D721Med (cell line): ENCODE measurements around the gene COL19A1.

Source experiments
- DNase-seq: peaks from one replicate; pipeline ENCODE4 v3.0.0; 2011; ENCODE audit warnings: low spot score; ENCODE audit not compliant: insufficient read length
- FAIRE-seq: peaks from 2 replicates; lab custom pipeline; 2011; peaks lifted over from hg19 to GRCh38; lab: Jason Lieb, UNC
- TF ChIP-seq, protein P1 (sequence below): IDR thresholded peaks from 2 replicates; pipeline ENCODE4 v1.5.1; 2012; ENCODE audit warnings: mild to moderate bottlenecking, control low read depth; ENCODE audit not compliant: insufficient read depth; ENCODE audit errors: missing control alignments

Gene COL19A1

DNA sequence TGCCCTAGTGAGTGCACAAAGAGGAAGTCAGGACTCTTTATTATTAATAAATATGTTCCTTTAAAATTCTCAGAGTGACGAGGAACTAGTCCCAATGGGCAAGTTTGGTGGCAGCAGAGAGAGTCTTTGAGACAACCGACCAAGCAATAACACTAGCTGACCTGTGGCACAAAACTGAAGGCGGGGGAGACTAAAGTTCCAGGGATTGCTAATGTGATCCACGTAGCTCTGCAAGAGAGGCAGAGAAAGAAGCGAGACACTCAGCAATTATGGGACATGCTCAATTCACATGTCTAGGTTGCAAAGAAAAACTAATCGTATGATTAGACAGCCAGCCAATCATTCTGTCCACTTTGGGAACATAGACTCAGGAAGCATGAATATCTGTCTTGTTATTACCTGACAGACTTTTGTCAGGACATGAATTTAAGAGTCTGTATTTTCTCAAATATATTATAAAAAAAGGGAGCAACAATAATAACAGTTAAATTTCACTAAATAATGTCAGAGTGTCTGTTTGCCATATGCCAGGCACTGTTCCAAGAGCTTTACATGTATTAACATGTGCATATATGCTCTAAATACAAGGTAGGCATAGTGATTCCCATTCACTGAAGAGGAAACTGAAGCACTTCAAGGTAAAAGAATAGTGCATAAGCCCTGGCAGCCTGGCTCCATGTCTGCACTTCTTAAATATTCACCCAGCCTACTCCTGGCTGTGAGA lies 355.5 kb downstream of the COL19A1 start:
- DNase-seq (no peak), FAIRE-seq (no peak)
- TF ChIP-seq, protein P1, sequence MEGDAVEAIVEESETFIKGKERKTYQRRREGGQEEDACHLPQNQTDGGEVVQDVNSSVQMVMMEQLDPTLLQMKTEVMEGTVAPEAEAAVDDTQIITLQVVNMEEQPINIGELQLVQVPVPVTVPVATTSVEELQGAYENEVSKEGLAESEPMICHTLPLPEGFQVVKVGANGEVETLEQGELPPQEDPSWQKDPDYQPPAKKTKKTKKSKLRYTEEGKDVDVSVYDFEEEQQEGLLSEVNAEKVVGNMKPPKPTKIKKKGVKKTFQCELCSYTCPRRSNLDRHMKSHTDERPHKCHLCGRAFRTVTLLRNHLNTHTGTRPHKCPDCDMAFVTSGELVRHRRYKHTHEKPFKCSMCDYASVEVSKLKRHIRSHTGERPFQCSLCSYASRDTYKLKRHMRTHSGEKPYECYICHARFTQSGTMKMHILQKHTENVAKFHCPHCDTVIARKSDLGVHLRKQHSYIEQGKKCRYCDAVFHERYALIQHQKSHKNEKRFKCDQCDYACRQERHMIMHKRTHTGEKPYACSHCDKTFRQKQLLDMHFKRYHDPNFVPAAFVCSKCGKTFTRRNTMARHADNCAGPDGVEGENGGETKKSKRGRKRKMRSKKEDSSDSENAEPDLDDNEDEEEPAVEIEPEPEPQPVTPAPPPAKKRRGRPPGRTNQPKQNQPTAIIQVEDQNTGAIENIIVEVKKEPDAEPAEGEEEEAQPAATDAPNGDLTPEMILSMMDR = no peak

DNA sequence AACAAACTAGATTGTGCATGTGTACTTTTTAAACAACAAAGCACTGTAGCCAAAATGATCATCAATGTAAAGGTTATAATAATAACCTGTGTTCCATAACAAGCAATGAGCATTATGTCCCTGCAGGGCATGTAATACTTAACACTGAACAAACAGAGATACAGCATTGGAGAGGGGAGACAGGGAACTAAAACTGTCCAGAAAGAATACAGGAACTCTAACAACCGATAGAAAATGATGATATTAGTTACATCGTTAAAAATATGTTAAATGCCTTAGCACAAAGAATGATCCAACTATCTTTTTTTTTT lies 356.0 kb downstream of the COL19A1 start:
- TF ChIP-seq, protein P1 = no peak
- DNase-seq (no peak), FAIRE-seq (no peak)

DNA sequence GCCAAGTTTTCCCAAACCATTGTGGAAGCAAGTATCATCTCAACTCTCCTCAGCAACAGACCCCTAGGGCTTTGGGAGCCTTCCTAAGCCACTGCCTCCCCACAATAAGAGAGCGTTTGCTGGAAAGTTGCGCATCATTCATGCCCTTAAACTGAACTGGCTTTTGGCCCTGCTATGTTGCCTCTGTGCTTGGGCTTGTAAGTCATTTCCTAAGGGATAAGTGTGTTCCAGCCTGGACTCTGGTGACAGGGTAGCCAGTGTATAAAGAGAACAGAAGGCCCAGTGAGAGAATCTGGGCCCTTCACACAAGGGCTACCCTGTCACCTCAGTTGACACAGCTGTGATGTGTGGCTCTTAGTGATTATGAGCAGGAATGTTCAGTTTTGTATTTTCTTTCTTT lies 358.7 kb downstream of the COL19A1 start:
- DNase-seq (no peak), FAIRE-seq (no peak)
- TF ChIP-seq, protein P1 = no peak

DNA sequence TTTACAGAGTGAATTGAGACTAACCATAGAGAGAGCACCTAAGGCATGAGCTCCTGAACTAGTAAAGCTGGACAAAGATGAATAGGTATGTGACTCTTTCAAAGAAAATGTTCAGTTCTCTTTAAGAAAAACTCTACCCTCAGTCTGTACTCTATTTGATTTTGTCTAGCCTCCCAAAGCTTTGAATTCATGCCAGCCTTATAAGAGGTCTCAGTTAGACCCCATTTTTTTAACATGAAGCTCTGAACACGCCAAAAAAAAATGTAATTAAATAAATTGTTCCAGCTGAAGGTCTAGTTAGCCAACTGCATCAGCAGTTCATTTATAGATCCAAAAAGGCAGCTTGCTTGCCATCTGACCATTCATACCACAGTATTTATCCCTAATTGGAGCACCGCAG lies 365.0 kb downstream of the COL19A1 start:
- TF ChIP-seq, protein P1 = no peak
- DNase-seq (no peak), FAIRE-seq (no peak)

DNA sequence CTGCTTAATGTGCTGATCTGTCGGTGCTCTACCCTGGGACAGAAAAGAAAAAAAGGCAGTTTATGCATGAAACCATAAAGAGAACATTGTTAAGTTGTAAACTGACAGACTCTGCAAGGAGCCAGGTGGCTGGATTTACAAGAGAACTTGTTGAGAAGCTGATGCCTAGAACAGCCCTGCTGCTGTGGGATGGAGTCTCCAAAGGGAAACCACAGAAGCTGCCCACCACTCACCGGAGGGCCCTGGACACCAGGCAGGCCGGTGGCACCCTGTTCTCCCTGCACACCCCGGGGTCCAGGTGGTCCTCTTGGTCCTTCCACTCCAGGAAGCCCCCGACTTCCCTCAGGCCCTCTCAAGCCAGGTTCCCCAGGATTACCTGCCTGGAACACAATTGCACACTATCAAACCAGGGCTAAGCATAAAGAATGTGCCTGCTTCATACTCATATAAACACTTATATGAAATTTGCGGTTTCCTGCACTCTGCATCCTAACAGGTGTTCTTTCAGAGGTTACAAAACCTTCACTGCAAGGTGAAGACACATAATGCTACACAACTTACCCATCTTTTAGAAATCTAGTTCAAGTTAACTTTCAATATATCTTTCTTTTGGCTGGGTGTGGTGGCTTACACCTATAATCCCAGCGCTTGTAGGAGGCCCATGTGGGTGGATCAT lies 368.3 kb downstream of the COL19A1 start:
- TF ChIP-seq, protein P1 = no peak
- DNase-seq (no peak), FAIRE-seq (no peak)

DNA sequence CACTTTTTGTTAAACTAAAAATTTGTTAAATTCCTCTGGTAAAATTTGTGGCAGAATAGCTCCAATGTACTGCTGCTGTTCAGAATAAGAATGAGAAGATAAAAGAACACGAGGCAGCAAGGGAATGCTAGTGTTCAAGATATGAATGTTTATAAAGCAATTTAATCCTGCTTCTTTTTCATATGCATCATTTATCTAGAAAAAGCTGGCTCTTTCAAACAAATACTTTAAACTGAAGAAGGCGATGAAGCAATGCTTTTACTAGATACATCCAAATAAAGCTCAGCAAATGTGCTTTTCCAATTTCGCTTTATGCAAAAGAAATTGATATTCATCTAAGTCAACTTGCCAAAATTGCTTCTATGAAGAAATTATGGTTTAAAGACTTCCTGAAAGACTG lies 370.0 kb downstream of the COL19A1 start:
- FAIRE-seq (no peak), DNase-seq (no peak)
- TF ChIP-seq, protein P1 = no peak

DNA sequence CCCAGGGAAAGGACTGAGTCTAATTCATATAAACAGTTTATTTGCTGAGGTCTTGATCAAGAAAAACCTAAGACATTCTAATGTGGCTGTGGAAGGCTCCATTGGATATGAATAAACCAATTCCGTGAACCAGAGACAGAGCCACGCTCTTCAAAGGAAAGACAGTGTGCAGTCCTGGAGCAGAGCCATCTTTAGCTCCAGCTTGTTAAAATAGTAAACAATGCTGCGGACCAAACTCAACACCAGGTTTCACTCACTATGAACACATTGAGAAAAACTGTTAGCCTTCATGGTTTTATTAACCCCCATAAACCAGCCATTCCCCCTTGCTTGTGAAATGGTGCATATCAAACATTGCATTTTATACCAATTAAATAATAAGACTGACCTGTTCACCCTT lies 374.7 kb downstream of the COL19A1 start:
- TF ChIP-seq, protein P1 = no peak
- DNase-seq = no peak
- FAIRE-seq = no peak
